A673 (cell line): ENCODE results near the gene MYO18B. TPM values are rescaled to one million over a fixed set of nuclear protein-coding genes. Genes with fewer than 3 reads are reported as not detected.

Source experiments
- BruUV-seq: library from RNA; stranded (reverse); fragments of 400-500 nt; replicated peaks from 2 replicates; lab custom pipeline; 2021; lab: Mats Ljungman, UMichigan
- CTCF ChIA-PET: fragments of 300-600 bp; sonication (Branson Sonifier 250); formaldehyde crosslinking; loops from one replicate; lab custom pipeline; 2022; ENCODE audit warnings: antibody characterized with exemption; lab: Charles Lee
- POLR2A ChIA-PET: fragments of 300-600 bp; sonication (Branson Sonifier 250); formaldehyde crosslinking; loops from one replicate; lab custom pipeline; 2022; ENCODE audit warnings: antibody characterized with exemption; ENCODE audit not compliant: low non-redundant PET; lab: Charles Lee
- DNase-seq: peaks from one replicate; pipeline ENCODE4 v3.0.0-alpha.2; 2015; ENCODE audit warnings: low spot score
- H3K27ac ChIP-seq: fragments of 200-600 bp; sonication (generic); 2 replicates; pipeline ENCODE4 v1.5.1; 2016; ENCODE audit warnings: mixed run types, low read depth, mild to moderate bottlenecking, mixed read lengths, antibody characterized with exemption, low read length; ENCODE audit not compliant: poor library complexity, severe bottlenecking
- H3K27me3 ChIP-seq: fragments of 200-600 bp; sonication (generic); replicated peaks from 2 replicates; pipeline ENCODE4 v1.6.1; 2017; ENCODE audit warnings: mixed run types, low read depth, mild to moderate bottlenecking, mixed read lengths, antibody characterized with exemption, low read length; ENCODE audit not compliant: insufficient read depth, poor library complexity
- H3K36me3 ChIP-seq: fragments of 200-600 bp; sonication (generic); 2 replicates; pipeline ENCODE4 v1.6.1; 2016; ENCODE audit warnings: mixed run types, mild to moderate bottlenecking, mixed read lengths, antibody characterized with exemption, low read length; ENCODE audit not compliant: insufficient read depth, poor library complexity, severe bottlenecking
- H3K4me1 ChIP-seq: fragments of 200-600 bp; sonication (generic); 2 replicates; pipeline ENCODE4 v1.6.1; 2017; ENCODE audit warnings: mixed run types, mild to moderate bottlenecking, mixed read lengths, antibody characterized with exemption, low read length; ENCODE audit not compliant: insufficient read depth, poor library complexity, severe bottlenecking
- H3K4me3 ChIP-seq: fragments of 200-600 bp; sonication (generic); 2 replicates; pipeline ENCODE4 v1.5.1; 2016; ENCODE audit warnings: low read depth, mixed run types, mild to moderate bottlenecking, mixed read lengths, low read length; ENCODE audit not compliant: poor library complexity, severe bottlenecking
- H3K9me3 ChIP-seq: fragments of 200-600 bp; sonication (generic); 2 replicates; pipeline ENCODE4 v1.6.1; 2016; ENCODE audit warnings: mixed run types, low read depth, mild to moderate bottlenecking, mixed read lengths, antibody characterized with exemption, low read length; ENCODE audit not compliant: poor library complexity, severe bottlenecking
- EZH2 ChIP-seq: fragments of 200-600 bp; sonication (generic); IDR thresholded peaks from 2 replicates; pipeline ENCODE4 v1.6.1; 2017; ENCODE audit warnings: borderline replicate concordance, low read depth, mild to moderate bottlenecking, mixed read lengths, antibody characterized with exemption, low read length; ENCODE audit not compliant: poor library complexity, severe bottlenecking
- intact Hi-C: fragments of 100-400 bp; cut with micrococcal nuclease; formaldehyde crosslinking; loops from one replicate; pipeline ENCODE4 v1.10.0; 2022; ENCODE audit not compliant: unreplicated experiment
- total RNA-seq: library from RNA; stranded (reverse); gene quantifications from 2 replicates; pipeline ENCODE4 v1.2.3, GENCODE V29; 2021
- TF ChIP-seq, protein P1 (sequence below): fragments of 300-800, 200-600 bp; sonication (generic); conservative IDR thresholded peaks from 2 replicates; pipeline ENCODE4 v1.5.1; 2017; ENCODE audit warnings: low read depth, mild to moderate bottlenecking, antibody characterized with exemption, low read length, moderate library complexity, mixed read lengths

The MYO18B gene
- total RNA-seq, 1 experiment from 2014 or later, result not detected

DNA sequence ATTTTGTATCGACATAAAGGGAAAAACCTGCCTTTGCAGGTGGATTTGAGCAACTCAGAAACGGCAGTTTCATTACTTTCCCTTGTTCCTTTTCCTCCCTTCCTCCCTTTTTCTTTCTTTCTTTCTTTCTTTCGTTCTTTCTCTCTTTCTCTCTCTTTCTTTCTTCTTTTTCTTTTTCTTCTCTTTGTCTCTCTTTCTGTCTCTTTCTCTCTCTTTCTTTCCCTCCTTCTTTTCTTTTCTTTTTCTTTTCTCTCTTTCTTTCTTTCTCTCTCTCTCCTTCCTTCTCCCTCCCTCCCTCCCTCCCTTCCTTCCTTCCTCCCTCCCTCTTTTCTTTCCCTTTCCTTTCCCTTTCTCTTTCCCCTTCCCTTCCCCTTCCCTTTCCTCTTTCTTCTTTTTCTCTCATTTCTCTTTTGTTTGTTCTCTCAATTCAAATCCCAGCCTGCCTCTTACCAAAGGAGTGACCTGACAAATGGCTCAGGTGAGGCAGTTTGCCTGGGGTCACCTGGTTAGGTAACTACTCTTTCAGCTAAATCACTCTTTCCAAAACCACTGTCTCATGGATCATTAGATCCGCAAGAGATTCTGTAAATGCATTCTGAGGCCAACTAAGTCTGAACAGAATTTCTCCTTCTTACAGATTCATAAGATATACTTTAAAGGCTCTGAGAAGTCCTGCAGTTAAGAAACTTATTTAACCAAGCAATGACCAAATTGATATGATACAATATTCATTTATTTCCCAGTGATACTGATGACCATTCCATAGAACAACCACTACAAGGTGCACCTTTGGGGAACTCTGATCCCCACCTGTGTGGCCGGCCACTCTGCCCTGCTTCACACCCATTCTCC is 75.3 kb downstream of the MYO18B start:
- TF ChIP-seq, protein P1, sequence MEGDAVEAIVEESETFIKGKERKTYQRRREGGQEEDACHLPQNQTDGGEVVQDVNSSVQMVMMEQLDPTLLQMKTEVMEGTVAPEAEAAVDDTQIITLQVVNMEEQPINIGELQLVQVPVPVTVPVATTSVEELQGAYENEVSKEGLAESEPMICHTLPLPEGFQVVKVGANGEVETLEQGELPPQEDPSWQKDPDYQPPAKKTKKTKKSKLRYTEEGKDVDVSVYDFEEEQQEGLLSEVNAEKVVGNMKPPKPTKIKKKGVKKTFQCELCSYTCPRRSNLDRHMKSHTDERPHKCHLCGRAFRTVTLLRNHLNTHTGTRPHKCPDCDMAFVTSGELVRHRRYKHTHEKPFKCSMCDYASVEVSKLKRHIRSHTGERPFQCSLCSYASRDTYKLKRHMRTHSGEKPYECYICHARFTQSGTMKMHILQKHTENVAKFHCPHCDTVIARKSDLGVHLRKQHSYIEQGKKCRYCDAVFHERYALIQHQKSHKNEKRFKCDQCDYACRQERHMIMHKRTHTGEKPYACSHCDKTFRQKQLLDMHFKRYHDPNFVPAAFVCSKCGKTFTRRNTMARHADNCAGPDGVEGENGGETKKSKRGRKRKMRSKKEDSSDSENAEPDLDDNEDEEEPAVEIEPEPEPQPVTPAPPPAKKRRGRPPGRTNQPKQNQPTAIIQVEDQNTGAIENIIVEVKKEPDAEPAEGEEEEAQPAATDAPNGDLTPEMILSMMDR, result no peak
- TF ChIP-seq EZH2, result no peak
- intact Hi-C loops, result no loop called here
- Histone ChIP-seq H3K36me3 (no peaks in the 10 kb centered on the region), H3K27ac (no peak overlapping the region), H3K9me3 (no peaks in the 10 kb centered on the region), H3K4me3 (no peak overlapping the region), H3K27me3 (peaks cover 8% of the 10 kb centered on the region), H3K4me1 (no peaks in the 10 kb centered on the region)
- no peak for DNase-seq
- ChIA-PET CTCF (no interaction called here), POLR2A (no interaction called here)
- no TSS peak for BruUV-seq

DNA sequence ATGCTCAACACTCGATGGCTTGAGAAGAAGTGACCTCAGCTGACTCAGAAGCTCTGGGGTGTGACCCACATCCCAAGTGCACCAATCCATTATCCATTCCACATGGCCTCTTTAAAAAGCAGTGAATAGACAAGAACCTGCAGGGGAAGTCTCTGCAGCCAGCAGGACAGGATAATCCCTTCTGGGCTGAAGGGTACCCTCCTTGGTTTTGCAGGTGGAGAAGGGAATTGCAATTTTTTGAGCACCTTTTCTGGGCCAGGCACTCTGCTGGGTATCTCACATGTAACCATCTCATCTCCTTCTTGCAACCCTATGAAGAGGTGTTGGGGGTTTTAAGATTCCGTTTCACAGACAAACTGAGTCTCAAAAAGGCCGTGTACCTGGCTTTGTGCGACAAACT is 76.6 kb downstream of the MYO18B start:
- BruUV-seq, result no TSS peak
- CTCF ChIA-PET, result no interaction called here
- POLR2A ChIA-PET, result no interaction called here

DNA sequence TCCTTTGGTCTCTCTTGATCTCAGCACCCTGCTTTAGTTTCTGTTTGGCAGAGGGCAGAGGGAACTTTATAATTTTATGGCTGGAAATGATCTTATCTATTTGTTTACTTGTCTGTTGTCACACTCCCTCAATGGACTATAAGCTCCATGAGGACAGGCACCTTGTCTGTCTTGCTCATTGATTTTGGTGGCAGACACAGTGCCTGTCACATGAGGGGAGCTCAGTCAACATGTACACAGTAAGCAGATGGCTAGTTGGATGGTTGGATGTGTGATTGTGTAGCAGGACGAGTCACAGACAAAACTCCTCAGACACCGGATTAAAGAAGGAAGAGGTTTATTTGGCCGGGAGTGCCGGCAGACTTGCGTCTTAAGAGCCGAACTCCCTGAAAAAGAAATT is 80.4 kb downstream of the MYO18B start:
- Histone ChIP-seq H3K9me3 (no peaks in the 10 kb centered on the region), H3K36me3 (no peaks in the 10 kb centered on the region), H3K4me1 (no peaks in the 10 kb centered on the region), H3K27ac (no peak overlapping the region), H3K27me3 (peaks cover 6% of the 10 kb centered on the region), H3K4me3 (no peak overlapping the region)
- CTCF ChIA-PET, result no interaction called here
- BruUV-seq, result no TSS peak
- no peak for DNase-seq
- intact Hi-C loops, result no loop called here
- no peak for TF ChIP-seq EZH2
- TF ChIP-seq, protein P1, result no peak
- POLR2A ChIA-PET, result interaction anchor here (0.7 kb wide), 1 partner anchor 261 kb away, joined by 4 read pairs; no protein-coding TSS in a partner anchor

More for the DNA sequence above, 76.6 kb downstream of the MYO18B start:
- Histone ChIP-seq H3K27ac (no peak overlapping the region), H3K27me3 (peaks cover 8% of the 10 kb centered on the region), H3K4me1 (no peaks in the 10 kb centered on the region), H3K4me3 (no peak overlapping the region), H3K9me3 (no peaks in the 10 kb centered on the region), H3K36me3 (no peaks in the 10 kb centered on the region)
- no peak for TF ChIP-seq EZH2
- TF ChIP-seq, protein P1, result no peak
- no peak for DNase-seq
- intact Hi-C loops, result no loop called here
